Stimulated activated CD8-positive, alpha-beta memory T cell treated with anti-CD3 and anti-CD28 coated beads, Interleukin-4, amount 100 ng/mL, for 4 hours (primary cell): Measurements from ENCODE around the gene KREMEN1.

ENCODE experiments used
- DNase-seq, 2 donors: peaks; one replicate each; pipeline ENCODE4 v3.0.0-alpha.2; 2020; ENCODE audit warnings: low read depth in 2 of 2, low spot score in 1 of 2

The KREMEN1 gene

GRCh38 chr22:29149841-29150555 is 77.2 kb downstream of the KREMEN1 start:
- no peak for DNase-seq

- no peak for DNase-seq
Observed at GRCh38 chr22:29150701-29151100, 77.9 kb downstream of the KREMEN1 start.

- DNase-seq, result no peak
Observed at GRCh38 chr22:29151316-29151715, 78.5 kb downstream of the KREMEN1 start.

- no peak for DNase-seq
Observed at GRCh38 chr22:29152045-29152953, 79.5 kb downstream of the KREMEN1 start.

GRCh38 chr22:29152954-29153719 is 80.3 kb downstream of the KREMEN1 start:
- DNase-seq, result no peak

GRCh38 chr22:29154364-29155048 is 81.7 kb downstream of the KREMEN1 start:
- DNase-seq, result peak; percentile 19 to 32

- DNase-seq, result no peak
Observed at GRCh38 chr22:29155966-29156365, 83.1 kb downstream of the KREMEN1 start.

- DNase-seq, result no peak
Observed at GRCh38 chr22:29156507-29156906, 83.7 kb downstream of the KREMEN1 start.

GRCh38 chr22:29157759-29158535 is 85.1 kb downstream of the KREMEN1 start:
- DNase-seq, result no peak

- no peak for DNase-seq
Observed at GRCh38 chr22:29158546-29158945, 85.7 kb downstream of the KREMEN1 start.

- DNase-seq, result no peak
Observed at GRCh38 chr22:29163808-29164207, 91.0 kb downstream of the KREMEN1 start.

GRCh38 chr22:29165321-29166060 is 92.7 kb downstream of the KREMEN1 start:
- DNase-seq, result no peak

GRCh38 chr22:29166180-29166579 is 93.3 kb downstream of the KREMEN1 start:
- DNase-seq, result no peak

- peak in 1 of 2 donors; percentile 6 for DNase-seq
Observed at GRCh38 chr22:29167032-29167911, 94.4 kb downstream of the KREMEN1 start.

- no peak for DNase-seq
Observed at GRCh38 chr22:29171721-29172120, 98.9 kb downstream of the KREMEN1 start.

- no peak for DNase-seq
Observed at GRCh38 chr22:29172216-29172615, 99.4 kb downstream of the KREMEN1 start.

- DNase-seq, result no peak
Observed at GRCh38 chr22:29175312-29175835, 102.5 kb downstream of the KREMEN1 start.
